CD4-positive, alpha-beta T cell treated with Interleukin-12 subunit alpha and Interleukin-12 subunit beta, for 1 hour (primary cell): ENCODE results near the gene LYSET.
A peak's percentile ranks its signal among the peaks of the same experiment; 100 is the strongest.
"Not testable (repeated sequence)": the region's sequence is repeated elsewhere in the genome, so short reads cannot be mapped to it uniquely, and the experiment has no call there.

Experiments
- DNase-seq: peaks from one replicate; pipeline ENCODE4 v3.0.0-alpha.2; 2020

The LYSET gene

DNA sequence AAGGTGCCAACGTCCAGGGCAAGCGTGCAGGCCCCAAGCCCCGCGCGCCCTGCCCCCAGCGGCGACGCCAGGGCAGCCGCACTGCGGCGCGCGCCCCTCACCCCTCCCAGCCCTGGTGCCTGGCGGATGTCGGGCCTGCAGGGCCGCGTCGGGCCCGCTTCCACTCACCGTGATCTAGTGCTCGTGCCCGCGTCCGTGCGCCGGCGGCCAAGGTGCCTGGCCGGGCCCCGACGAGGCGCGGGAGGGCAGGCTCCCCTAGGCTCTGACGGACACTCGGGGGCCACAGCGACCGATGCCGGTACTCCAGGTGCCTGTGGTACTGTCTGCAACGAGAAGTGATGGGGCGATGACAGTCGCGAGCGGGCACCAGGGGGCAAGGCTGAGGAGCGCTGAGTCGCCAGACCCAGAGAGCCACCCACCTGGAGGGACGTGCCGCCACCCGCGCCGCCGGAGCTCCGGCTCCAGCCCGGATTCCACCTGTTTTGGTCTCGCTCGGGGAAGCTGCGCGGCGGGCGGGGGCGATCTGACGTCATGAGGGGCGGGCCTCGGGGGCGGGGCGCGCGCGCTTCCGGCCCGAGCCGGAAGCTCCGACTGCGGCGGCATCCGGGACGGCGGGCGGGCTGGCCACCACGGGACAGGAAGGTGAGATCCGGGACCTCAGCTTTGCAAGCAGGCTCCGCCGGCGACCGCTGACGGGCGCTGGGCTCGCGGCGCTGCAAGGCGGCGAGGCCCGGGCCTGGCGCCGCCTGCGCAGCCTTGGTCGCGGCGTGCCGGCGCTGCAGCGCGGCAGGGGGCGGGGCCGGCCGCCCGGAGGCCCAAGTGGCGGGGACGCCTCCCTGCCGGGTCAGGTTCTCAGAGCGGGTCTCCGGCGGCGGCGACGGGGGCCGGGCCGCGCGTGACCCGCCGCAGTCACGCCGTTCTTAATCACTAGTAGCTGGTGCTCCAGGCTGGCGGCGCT, at the start of gene LYSET, which contains the start of gene MOAP1:
Gene LYSET (plus strand): TSS at position 927 of the 958 bp plus-strand sequence. CDS start 89 bp downstream, outside the sequence.
Gene MOAP1 (minus strand): TSS at position 507 of the 958 bp plus-strand sequence. CDS start 655 bp downstream, outside the sequence.
- peak; percentile 95 for DNase-seq

- no peak for DNase-seq
Observed at GRCh38 chr14:93135399-93135798, 49.7 kb upstream of the LYSET start.

- DNase-seq, result no peak
Observed at GRCh38 chr14:93136009-93136408, 49.1 kb upstream of the LYSET start.

DNA sequence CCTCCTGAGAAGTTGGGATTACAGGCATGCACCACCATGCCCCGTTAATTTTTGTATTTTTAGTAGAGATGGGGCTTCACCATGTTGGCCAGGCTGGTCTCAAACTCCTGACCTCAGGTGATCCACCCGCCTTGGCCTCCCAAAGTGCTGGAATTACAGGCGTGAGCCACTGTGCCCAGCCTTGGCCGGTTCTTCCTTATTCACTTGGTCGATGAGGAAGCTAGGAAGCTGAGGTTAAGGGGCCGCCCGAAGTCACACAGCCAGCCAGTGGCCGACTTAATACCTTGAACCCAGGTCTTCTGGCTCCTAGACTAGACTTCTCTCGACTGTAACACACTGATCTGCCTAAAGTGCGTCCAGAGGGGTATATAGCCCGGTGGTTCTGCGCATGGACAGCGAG, 48.6 kb upstream of the LYSET start:
- DNase-seq, result not testable (repeated sequence)

DNA sequence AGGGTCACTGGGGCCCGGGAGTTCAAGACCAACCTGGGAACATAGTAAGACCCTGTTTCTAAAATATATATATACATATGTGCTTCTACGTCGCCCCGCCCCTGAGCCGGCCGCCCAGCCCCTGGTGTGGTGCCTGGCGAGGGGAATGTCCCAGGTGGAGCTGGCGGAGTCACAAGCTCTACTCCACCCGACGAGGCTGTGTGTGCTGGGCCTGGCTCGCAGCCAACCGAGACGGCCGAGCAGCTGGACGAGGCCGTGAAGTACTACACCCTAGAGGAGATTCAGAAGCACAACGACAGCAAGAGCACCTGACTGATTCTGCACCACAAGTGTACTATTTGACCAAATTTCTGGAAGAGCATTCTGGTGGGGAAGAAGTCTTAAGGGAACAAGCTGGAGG, 47.3 kb upstream of the LYSET start:
- no peak for DNase-seq

DNA sequence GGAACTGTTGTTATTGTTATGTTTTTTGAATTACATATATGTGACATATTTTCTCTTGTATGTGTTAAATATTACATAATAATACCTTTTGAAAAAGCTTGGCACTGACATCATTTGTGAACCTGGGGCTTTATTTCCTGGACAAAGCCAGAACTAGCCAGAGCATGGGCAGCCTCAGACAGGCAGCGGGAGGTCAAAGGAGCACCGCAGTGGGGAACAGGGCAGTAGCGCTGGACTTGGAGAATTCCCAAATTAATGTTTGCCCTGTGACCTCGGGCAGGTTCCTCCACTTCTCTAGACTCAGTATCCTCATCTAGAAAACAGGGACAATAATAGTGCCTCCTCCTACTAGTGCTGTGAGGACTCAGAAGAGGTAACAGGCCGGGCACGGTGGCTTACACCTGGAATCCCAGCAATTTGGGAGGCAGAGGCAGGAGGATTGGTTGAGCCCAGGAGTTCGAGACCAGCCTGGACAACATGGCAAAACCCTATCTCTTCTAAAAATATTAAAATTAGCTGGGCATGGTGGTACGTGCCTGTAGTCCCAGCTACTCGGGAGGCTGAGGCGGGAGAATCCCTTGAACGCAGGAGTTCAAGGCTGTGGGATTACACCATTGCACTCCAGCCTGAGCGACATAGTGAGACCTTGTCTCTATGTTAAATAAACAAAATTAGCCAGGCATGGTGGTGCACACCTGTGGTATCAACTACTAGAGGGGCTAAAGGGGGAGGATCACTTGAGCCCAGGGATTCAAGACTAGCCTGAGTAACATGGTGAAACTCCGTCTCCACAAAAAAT, 42.1 kb upstream of the LYSET start:
- DNase-seq, result no peak

GRCh38 chr14:93146119-93146518, 39.0 kb upstream of the LYSET start:
- DNase-seq, result no peak

DNA sequence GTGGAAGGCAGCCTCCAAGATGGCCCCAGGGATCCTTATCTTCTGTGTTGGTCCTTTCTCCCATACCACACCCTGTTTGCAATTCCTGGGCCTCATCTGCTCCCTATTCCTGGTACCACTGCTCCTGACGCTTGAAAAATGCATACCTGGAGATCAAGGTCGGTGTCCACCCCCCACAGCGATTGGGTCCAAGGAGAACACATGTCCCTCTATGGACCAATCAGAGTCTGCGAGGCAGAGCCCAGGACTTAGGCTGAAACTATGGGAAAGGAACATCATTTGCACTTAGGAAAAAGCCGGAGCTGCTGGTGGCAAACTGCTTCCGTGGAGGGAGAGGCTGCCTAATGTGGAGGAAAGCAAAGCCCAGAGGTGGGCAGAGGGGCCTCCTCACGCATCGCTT, 36.1 kb upstream of the LYSET start:
- DNase-seq, result no peak

GRCh38 chr14:93150227-93151208, 34.6 kb upstream of the LYSET start:
- DNase-seq, result no peak

GRCh38 chr14:93153121-93153520, 32.0 kb upstream of the LYSET start:
- DNase-seq, result no peak

DNA sequence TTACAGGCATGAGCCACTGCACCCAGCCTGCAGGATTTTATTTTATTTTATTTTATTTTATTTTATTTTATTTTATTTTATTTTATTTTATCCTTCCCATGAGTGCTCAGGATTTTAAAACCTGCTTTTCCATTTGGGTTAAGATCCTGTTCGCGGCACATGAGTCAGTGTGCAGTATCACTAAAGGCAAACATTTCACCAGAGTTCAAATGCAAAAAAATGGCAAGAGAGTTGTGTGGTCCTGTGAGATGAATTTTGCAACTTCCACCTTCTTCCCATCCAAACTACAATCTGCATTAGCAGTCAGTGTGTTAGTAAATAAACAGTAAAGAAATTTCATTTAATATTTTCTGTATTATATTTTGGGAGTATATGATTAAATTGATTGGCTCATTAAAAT, 29.4 kb upstream of the LYSET start:
- no peak for DNase-seq

DNA sequence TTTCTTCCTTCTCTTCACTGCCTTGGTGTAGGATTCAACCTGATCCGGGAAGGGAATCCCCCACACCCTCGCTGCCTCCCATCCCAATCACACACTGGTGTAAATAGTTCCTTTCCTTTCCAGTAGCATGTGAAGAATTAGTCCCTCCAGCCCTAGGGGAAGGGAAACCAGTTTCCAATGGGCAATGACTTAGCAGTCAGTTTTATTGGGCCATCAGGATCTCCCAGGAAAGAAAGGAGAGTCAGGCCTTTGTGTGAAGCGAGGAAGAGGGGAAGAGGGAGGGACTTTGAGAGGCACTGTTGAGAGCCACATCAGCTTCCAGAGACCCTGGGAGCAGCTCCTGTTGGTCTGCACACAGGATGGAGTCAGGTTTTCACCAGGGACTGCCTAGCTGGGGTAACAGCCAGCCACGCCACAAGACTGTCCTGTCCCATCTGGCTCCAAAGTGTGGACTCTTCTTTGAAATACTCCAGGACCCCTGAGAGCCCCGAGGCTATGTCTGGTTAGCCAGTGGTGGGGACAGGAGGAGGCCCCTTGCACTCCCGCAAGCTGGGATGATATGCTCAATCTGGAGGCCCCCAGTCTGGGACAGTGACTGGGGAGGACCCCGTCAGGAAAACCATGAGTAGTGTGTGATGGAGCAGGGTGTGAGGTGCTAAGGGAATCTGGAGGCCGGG, 28.3 kb upstream of the LYSET start:
- no peak for DNase-seq

- not testable (repeated sequence) for DNase-seq
Observed at GRCh38 chr14:93158349-93158748, 26.8 kb upstream of the LYSET start.

DNA sequence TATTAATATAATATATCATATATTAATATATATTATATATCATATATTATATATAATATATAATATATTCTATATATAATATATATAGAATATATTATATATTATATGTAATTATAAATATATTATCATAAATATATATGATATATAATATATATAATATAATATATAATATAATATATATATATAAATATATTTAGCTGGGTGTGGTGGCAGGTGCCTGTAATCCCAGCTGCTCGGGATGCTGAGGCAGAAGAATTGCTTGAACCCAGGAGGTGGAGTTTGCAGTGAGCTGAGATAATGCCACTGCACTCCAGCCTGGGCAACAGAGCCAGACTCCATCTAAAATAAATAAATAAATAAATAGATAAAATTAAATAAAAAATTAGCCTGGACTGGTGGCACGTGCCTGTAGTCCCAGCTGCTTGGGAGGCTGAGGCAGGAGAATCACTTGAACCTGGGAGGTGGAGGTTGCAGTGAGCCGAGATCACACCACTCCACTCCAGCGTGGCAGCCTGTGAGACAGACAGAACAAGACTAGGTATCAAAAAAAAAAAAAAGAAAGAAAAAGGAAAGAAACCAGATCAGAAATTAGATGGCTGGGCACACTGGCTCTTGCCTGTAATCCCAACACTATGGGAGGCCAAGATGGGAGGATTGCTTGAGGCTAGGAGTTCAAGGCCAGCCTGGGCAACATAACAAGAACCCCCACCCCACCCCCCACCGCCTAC, 25.3 kb upstream of the LYSET start:
- not testable (repeated sequence) for DNase-seq

DNA sequence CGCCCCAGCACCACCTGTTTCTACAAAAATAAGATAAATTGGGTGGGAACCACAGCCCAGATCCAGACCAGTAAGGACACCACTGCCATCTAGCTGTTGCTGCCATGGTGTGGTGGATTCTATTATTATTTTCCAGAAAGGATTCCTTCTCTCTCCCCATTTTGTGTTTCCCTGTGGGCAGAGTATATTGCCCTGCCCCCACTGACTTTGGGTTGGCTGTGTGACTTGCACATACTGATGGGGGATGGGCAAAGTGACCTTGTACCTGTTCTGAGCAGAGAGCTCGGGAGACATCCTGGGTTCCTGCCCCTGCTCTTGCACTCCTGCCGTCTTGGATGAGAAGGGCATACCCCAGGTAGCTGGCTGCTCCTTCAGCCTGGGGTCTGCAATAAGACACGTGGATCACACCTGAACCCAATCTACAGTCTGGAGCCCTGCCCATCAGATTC, 24.7 kb upstream of the LYSET start:
- DNase-seq, result no peak

GRCh38 chr14:93161411-93161940, 23.6 kb upstream of the LYSET start:
- DNase-seq, result no peak

DNA sequence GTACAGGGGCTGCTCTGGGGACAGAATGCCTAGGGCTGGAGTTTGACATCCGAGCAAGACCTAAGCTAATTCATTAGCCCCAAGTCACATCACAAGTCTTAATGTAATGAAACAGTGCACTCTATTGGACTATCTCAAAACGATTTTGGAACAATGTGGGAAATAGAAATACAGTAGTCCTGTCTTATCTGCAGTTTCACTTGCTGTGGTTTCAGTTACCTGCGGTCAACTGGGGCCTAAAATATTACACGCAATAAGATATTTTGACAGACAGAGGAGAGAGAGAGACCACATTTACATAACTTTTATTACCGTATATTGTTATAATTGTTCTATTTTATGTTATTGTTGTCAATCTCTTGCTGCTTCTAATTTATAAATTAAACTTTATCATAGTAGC, 21.6 kb upstream of the LYSET start:
- DNase-seq, result no peak

GRCh38 chr14:93165271-93166265, 19.5 kb upstream of the LYSET start:
- DNase-seq, result not testable (repeated sequence)

GRCh38 chr14:93168610-93169009, 16.5 kb upstream of the LYSET start:
- not testable (repeated sequence) for DNase-seq
